Stimulated activated CD8-positive, alpha-beta memory T cell treated with anti-CD3 and anti-CD28 coated beads, Interleukin-2, amount 100 ng/mL, for 1 hour (primary cell): ENCODE measurements around the gene BAX.
"Not testable (repeated sequence)": the region's sequence is repeated elsewhere in the genome, so short reads cannot be mapped to it uniquely, and the experiment has no call there.

Source experiments
- DNase-seq, 2 donors: peaks; one replicate each; pipeline ENCODE4 v3.0.0-alpha.2; 2020; ENCODE audit warnings: low read depth in 2 of 2

Gene BAX

DNA sequence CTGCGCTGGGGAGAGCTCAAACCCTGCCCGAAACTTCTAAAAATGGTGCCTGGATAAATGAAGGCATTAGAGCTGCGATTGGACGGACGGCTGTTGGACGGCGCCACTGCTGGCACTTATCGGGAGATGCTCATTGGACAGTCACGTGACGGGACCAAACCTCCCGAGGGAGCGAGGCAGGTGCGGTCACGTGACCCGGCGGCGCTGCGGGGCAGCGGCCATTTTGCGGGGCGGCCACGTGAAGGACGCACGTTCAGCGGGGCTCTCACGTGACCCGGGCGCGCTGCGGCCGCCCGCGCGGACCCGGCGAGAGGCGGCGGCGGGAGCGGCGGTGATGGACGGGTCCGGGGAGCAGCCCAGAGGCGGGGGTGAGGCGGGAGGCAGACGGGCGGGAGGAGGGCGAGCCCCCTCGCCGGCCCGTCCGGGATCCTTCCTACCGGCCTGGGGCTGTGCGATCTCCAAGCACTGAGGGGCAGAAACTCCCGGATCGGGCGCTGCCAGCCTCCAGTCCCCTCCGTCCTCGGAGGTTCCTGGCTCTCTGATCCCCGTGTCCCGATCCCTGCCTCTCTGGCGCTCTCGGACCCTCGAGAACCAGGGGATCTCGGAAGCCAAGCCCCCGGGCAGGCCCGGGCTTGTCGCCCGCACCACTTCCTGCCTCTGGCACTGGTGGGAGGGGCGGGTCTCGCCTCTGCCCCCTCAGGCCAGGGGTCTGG lies at the start of gene BAX:
Gene BAX, plus strand, starts transcription at position 281 of the 713 bp plus-strand sequence. Its CDS starts 54 bp downstream, at position 335.
- DNase-seq, result peak; percentile 66 to 76

DNA sequence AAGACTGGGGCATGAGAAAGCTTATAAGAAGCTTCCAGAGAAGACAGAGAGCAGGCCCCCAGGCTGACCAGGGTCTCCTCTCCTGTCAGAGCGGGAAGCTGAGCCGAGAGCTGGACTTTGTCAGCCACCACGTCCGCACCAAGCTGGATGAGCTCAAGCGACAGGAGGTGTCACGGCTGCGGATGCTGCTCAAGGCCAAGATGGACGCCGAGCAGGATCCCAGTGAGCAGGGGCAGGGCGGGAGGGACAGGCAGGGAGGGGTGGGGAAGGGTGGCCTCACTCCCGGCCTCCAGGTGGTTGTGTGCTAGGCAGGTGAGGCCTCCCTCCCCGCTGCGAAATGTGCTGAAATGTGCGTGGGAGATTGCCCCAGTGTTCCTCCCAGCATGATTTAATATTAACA lies 49.0 kb upstream of the BAX start:
- DNase-seq, result no peak

DNA sequence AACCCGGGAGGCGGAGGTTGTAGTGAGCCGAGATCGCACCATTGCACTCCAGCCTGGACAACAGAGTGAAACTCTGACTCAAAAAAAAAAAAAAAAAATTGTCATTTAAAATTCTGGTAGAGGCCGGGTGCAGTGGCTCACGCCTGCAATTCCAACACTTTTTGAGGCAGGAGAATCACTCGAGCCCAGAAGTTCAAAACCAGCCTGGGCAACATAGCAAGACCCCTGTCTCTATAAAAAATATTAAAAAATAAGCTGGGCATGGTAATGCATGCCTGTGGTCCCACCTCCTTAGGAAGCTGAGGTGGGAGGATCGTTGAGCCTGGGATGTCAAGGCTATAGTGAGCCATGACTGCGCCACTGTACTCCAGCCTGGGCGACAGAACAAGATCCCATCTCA lies 48.4 kb upstream of the BAX start:
- no peak for DNase-seq

DNA sequence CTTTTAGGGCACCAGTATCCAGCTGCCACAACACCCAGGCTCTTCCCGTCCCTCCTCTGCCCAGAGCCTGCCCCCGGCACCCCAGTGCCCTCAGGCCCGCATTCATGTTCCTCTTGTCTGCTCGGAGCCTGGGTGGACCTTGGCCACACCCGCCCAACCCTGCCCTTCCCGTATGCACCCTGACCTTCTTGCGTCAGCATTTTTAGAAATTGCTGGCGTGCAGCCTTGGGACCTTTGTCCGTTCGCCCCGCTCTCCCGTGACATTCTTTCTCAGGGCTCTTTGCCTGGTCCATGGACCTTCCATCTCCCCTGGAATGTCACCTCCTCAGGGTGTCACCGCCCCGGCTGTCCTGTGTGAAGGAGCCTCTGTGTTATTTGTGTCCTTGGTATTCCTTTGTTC lies 47.0 kb upstream of the BAX start:
- DNase-seq, result no peak

DNA sequence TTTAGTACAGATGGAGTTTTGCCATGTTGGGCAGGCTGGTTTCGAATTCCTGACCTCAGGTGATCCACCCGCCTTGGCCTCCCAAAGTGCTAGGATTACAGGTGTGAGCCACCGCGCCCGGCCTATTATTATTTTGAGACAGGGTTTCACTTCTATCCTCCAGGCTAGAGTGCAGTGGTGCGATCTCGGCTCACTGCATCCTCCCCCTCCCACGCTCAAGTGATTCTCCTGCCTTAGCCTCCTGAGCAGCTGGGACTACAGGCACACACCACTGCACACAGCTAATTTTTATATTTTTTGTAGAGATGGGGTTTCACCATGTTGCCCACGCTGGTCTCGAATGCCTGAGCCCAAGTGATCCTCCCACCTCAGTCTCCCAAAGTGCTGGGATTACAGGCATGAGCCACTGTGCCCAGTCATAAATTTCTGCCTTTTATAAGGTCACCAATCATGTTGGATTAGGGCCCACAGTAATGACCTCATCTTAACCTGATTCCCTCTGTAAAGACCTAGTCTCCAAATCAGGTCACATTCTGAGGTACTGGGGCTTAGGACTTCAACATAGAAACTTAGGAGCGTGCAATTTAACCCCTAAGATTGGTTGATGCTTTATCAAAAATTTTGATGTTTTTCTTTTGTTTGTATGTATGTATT lies 45.1 kb upstream of the BAX start:
- DNase-seq, result not testable (repeated sequence)

DNA sequence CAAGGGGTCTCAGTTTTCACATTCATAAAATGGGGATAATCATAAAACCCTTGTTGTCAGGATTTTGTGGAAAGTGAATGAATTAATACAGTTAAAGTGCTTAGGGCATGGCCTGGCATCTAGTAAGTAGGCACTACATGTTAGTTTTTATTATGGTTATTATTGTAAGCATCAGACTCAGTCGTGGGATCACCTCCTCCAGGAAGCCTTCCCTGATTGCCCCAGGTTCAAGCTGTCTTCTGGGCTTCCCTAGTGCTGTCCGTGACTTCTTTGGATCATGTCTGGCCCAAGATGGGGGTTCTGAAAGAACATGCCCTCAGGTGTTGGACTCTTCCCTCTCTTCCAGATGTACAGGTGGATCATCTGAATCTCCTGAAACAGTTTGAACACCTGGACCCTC lies 43.9 kb upstream of the BAX start:
- no peak for DNase-seq

DNA sequence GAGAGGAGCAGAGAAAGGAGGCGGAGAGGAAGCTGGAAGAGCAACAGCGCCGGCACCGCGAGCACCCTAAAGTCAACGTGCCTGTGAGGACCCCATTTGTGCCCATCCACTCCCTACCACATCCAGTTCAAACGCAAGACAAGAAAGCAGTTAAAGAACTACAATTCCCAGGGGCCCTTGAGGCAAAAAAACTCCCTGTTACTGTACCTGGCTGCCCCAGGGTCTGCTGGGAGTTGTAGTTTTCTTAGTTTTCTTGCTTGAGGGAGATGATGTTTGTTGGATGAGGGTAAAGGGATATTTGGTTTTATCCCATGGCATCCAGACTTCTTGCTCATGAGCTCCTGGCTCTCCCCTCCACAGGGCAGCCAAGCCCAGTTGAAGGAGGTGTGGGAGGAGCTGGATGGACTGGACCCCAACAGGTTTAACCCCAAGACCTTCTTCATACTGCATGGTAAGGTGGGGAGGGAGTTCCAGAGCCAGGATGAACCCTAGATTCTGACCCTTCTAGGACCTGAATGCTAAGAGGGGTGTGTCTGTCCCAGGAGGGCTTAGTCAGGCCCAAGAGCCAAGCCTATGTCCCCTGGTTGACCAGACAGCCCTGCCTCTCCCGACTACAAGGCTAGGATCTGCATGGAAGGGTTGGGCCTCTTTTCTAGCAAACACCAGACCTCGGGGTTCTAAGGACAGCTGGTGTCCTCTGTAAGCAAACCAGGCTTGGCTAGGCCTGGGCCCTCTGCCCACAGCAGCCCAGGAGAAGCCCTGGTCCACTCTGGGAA lies 41.4 kb upstream of the BAX start:
- DNase-seq, result no peak

DNA sequence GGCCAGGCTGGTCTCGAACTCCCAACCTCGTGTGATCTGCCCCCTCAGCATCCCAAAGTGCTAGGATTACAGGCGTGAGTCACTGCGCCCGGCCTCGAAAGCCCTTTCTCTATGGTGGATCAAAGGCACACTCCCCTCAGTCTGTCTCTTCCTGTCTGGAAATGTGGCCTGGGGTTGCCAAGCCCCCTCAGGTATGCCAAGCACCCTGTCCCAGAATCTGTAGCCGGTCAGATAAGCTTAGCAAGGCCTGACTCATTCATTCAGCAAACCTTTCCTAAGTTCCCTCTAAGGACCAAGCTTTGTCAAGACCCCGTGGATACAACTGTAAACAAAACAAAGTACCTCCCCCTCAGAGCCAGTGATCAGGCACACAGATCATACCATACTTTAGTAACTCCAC lies 40.5 kb upstream of the BAX start:
- no peak for DNase-seq

DNA sequence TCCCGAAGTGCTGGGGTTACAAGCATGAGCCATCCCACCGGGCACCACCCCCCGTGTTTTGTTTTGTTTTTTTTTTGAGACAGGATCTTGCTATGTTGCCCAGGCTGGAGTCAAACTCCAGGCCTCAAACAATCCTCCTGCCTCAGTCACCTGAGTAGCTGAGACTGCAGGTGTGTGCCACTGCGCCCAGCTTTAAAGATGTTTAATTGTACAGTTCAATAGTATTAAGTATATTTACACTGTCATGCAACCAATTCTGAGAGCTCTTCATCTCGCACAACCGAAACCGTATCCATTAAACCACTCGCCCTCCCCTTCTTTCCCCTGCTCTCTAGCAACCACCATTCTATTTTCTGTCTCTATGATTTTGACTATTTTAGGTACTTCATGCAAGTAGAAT lies 38.9 kb upstream of the BAX start:
- no peak for DNase-seq

DNA sequence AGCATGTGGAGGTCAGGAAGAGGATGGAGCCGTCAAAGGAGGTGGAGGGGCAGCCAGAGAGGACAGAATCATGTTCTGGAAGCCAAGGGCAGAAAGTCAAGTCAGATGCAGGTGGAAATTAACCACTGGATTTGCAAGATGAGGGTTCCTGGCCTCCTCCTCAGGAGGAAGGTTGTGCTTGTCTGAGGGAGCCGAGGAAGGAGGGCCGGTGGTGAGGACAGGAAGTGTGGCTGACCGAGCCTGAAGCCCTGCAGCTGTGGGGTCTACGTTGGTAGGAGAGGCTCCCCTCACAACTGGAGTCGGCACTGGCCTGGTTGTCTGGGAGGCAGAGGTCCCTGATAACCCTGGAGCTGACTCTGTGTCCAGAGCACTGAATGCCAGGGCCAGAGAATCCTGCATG lies 36.6 kb upstream of the BAX start:
- DNase-seq, result no peak

DNA sequence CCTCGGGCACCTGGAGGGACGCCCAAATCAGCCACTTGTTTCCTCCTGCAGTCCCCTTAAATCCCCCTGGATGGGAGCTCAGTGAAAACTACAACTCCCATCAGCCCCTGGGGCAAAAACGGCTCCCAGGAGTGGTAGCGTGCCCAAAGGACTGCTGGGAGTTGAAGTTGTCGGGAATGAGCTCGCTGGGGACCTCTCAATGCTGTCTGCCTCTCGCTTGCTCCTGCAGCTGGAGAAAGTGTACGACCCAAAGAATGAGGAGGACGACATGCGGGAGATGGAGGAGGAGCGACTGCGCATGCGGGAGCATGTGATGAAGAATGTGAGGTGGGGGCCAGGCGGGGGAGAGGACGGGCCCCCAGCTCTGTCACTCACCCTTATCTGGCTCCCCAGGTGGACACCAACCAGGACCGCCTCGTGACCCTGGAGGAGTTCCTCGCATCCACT lies 35.9 kb upstream of the BAX start:
- no peak for DNase-seq

DNA sequence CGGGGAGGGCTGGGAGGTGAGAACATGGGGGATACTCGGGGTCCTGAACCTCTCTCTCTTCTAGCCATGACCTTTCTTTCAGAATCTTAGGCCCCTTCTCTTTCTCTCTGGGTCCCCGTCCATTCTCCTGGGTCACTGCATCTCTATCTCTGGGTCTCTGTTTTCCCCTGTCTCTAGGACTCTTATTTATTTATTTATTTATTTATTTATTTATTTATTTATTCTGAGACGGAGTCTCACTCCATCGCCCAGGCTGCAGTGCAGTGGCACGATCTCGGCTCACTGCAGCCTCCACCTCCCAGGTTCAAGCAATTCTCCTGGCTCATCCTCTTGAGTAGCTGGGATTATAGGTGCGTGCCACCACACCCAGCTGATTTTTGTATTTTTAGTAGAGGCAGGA lies 35.4 kb upstream of the BAX start:
- DNase-seq, result not testable (repeated sequence)

DNA sequence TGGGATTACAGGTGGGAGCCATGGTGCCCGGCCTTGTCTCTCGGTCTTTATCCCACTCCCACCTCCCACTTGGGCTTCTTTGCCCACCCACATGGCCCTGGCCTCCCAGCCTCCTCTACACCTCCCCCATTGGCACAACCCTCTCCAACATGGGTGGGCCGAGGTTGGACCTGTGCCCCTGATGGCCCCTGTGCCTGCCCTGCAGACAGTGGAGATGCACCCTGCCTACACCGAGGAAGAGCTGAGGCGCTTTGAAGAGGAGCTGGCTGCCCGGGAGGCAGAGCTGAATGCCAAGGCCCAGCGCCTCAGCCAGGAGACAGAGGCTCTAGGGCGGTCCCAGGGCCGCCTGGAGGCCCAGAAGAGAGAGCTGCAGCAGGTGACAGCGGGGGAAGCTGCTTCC lies 33.7 kb upstream of the BAX start:
- no peak for DNase-seq

DNA sequence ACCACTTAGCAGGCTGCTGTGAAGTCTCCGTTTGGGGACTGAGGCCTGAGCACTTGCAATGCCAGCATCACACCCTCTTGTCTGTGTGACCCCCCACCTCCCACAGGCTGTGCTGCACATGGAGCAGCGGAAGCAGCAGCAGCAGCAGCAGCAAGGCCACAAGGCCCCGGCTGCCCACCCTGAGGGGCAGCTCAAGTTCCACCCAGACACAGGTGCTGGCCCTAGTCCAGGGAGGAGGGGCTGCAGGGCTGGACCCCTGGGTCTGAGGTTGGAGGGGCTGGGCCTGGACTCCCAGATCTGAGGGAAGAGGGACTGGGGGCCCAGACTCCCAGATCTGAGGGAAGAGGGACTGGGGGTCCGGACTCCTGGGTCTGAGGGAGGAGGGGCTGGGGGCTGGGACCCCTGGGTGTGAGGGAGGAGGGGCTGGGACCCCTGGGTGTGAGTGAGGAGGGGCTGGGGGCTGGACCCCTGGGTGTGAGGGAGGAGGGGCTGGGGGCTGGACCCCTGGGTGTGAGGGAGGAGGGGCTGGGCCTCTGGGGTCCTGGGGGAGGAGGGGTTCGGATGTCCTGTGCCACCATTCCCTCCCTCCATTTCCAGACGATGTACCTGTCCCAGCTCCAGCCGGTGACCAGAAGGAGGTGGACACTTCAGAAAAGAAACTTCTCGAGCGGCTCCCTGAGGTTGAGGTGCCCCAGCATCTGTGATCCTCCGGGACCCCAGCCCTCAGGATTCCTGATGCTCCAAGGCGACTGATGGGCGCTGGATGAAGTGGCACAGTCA lies 32.8 kb upstream of the BAX start:
- DNase-seq, result no peak

DNA sequence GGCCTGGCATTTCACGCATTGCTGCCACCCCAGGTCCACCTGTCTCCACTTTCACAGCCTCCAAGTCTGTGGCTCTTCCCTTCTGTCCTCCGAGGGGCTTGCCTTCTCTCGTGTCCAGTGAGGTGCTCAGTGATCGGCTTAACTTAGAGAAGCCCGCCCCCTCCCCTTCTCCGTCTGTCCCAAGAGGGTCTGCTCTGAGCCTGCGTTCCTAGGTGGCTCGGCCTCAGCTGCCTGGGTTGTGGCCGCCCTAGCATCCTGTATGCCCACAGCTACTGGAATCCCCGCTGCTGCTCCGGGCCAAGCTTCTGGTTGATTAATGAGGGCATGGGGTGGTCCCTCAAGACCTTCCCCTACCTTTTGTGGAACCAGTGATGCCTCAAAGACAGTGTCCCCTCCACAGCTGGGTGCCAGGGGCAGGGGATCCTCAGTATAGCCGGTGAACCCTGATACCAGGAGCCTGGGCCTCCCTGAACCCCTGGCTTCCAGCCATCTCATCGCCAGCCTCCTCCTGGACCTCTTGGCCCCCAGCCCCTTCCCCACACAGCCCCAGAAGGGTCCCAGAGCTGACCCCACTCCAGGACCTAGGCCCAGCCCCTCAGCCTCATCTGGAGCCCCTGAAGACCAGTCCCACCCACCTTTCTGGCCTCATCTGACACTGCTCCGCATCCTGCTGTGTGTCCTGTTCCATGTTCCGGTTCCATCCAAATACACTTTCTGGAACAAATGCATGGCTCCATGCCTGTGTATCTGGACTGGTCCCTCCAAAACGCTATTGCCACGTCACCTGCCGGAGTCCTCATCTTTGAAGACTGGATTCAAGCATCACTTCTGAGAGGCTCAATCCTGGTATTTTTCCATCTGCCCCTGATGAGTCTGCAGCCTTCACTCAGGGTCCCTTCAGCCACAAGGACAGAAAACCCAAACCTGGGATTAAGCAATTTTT lies 31.9 kb upstream of the BAX start:
- no peak for DNase-seq

DNA sequence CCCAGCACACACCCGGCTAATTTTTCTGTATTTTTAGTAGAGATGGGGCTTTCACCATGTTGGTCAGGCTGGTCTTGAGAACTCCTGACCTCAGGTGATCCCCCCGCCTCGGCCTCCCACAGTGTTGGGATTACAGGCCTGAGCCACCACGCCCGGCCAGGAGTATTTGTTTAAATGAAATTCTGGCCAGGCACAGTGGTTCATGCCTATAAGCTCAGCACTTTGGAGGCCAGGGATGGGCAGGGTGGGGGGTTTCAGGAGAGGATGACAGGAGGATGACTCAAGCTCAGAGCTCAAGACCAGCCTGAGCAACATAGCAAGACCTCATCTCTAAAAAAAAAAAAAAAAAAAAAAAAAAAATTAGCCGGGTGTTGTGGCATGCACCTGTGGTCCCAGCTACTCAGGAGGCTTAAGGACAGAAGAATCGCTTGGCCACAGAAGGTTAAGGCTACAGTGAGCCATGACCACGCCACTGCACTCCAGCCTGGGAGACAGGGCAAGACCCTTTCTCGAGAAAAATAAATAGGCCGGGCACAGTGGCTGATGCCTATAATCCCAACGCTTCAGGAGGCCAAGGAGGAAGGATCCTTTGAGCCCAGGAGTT lies 29.3 kb upstream of the BAX start:
- DNase-seq, result no peak

DNA sequence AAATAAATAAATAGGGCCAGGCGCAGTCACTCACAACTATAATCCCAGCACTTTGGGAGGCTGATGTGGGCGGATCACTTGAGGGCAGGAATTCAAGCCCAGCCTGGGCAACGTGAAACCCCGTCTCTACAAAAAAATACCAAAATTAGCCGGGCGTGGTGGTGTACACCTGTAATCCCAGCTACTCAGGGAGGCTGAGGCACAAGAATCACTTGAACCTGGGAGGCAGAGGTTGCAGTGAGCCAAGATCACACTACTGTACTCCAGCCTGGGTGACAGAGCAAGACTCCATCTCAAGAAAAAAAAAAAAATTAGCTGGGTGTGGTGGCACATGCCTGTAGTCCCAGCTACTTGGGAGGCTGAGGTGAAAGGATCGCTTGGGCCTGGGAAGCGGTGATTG lies 28.8 kb upstream of the BAX start:
- not testable (repeated sequence) for DNase-seq

DNA sequence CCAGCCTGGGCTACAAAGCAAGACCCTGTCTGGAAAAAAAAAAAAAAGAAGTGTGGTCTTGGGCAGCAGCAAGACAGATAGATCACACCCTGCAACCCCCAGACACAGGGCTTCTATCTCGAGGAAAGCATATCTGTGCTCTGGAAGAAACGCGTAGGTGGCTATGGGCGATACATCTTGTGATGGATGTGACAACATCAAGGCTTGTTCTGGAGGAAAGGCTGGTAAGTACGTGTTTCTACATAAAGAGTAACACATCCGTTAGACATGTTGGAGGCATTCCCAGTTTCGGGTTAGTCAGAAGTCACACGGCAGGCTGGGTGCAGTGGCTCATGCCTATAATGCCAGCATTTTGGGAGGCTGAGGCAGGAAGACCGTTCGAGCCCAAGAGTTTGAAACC lies 27.8 kb upstream of the BAX start:
- no peak for DNase-seq

DNA sequence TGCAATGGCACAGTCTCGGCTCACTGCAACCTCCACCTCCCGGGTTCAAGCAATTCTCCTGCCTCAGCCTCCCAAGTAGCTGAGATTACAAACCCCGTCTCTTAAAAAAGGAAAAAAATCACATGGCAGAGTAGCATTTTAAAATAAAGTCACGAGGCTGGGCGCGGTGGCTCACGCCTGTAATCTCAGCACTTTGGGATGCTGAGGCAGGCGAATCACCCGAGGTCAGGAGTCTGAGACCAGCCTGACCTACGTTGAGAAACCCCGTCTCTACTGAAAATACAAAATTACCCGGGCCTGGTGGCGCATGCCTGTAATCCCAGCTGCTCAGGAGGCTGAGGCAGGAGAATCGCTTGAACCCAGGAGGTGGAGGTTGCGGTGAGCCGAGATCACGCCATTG lies 27.0 kb upstream of the BAX start:
- not testable (repeated sequence) for DNase-seq
